Breast epithelium (tissue), 3 donors: ENCODE results near the gene PCSK5.

Experiments used
- POLR2A ChIP-seq: fragments of 450-650 bp; IDR thresholded peaks from one replicate; pipeline ENCODE4 v1.6.1; 2016; ENCODE audit warnings: antibody characterized with exemption, mild to moderate bottlenecking, moderate library complexity
- POLR2AphosphoS5 ChIP-seq, 3 donors: sonication (generic); formaldehyde crosslinking; IDR thresholded peaks; one replicate each; pipeline ENCODE4 v1.6.1; 2017; ENCODE audit warnings: antibody characterized with exemption in 3 of 3
- TF ChIP-seq, protein P1 (sequence below), 3 donors: fragments of 450-650 bp; IDR thresholded peaks; one replicate each; pipeline ENCODE4 v1.5.1; 2016 to 2017; ENCODE audit warnings: antibody characterized with exemption in 3 of 3, mild to moderate bottlenecking in 3 of 3, moderate library complexity in 3 of 3

DNA sequence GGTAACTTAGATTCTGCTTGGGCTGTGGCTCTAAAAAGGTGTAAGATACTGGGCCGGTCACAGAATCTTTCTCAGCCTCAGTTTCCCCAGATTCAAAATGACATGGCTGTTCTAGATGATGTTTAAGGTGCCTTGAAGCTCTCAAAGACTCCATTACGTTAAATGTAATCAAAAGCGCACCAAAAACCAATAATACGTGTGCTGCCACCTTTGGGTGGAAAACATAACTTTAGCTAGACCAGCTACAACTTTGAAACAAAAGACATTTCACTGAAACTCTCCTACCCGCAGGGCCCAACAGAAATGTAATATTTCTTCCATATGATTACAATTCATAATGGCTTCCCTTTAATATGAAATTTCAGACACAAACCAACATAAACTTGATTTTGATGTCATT lies 35.0 kb upstream of the PCSK5 start:
- TF ChIP-seq, protein P1, sequence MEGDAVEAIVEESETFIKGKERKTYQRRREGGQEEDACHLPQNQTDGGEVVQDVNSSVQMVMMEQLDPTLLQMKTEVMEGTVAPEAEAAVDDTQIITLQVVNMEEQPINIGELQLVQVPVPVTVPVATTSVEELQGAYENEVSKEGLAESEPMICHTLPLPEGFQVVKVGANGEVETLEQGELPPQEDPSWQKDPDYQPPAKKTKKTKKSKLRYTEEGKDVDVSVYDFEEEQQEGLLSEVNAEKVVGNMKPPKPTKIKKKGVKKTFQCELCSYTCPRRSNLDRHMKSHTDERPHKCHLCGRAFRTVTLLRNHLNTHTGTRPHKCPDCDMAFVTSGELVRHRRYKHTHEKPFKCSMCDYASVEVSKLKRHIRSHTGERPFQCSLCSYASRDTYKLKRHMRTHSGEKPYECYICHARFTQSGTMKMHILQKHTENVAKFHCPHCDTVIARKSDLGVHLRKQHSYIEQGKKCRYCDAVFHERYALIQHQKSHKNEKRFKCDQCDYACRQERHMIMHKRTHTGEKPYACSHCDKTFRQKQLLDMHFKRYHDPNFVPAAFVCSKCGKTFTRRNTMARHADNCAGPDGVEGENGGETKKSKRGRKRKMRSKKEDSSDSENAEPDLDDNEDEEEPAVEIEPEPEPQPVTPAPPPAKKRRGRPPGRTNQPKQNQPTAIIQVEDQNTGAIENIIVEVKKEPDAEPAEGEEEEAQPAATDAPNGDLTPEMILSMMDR (IDR thresholded peaks at IDR 0.05) = peak; percentile 14 to 25 (median 14)
- TF ChIP-seq POLR2AphosphoS5 (IDR thresholded peaks at IDR 0.05) (no peak), POLR2A (no peak)
